ENCODE data around the gene ARL4D. TPM values are rescaled to one million over a fixed set of nuclear protein-coding genes. Genes with fewer than 3 reads are reported as not detected.

Gene ARL4D
- total RNA-seq, 2 experiments from 2014 or later, result 2.2 to 3.4 TPM

- H3K27ac Mint-ChIP-seq, result no peak overlapping the region
- ATAC-seq (no peak), DNase-seq (no peak)
- no peak overlapping the region for H3K4me3 Mint-ChIP-seq
- peaks cover 4% of the 10 kb centered on the region for H3K36me3 Mint-ChIP-seq (ENCODE audit: low read depth)
- peaks cover 36% of the 10 kb centered on the region for H3K4me1 Mint-ChIP-seq (ENCODE audit: low read depth)
- H3K9me3 Mint-ChIP-seq, result no peaks in the 10 kb centered on the region
- ChIA-PET POLR2A (interaction anchor here (0.8 to 8.3 kb wide), 5 partner anchors 12 to 41 kb away, joined by 4 to 155 read pairs (median 8); no protein-coding TSS in a partner anchor), CTCF (interaction anchor here (1.1 to 2.5 kb wide), 6 partner anchors 15 to 127 kb away, joined by 3 to 15 read pairs (median 4); partner anchors contain the start of gene DHX8)
- TF ChIP-seq CTCF (IDR thresholded peaks at IDR 0.05), result no peak
- intact Hi-C loops (cut with micrococcal nuclease), result no loop called here
- H3K27me3 Mint-ChIP-seq, result peaks cover 4% of the 10 kb centered on the region
Observed at GRCh38 chr17:43356999-43357398, 41.8 kb upstream of the ARL4D start.

DNA sequence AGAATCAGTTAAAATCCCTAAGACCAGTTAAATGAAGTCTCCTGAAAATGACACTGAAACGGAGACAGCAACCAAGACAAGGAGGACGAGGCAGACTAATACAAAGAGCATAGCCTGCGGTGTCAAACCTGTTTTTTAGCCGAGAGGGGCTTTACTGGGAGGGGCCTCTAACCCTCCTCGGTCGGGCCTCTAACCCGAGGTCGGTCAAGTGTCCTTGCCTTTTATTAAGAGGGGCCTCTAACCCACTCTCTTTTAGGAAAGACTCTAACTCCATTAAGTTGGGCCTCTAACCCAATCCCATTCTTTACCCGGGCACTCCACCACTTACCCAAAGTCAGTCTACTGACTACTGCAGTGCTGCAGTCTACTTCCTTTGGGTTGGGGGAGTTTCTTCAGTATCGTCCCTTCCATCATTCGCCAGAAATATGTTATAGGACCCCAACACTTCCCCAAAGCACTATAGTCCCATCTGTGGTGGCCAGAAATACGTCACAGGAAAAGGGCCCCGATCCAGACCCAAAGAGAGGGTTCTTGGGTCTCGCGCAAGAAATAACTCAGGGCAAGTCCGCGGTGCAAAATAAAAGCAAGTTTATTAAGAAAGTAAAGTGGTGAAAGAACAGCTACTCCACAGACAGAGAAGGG, 39.2 kb upstream of the ARL4D start:
- Mint-ChIP-seq H3K27ac (peak overlapping the region; percentile 99), H3K27me3 (peaks cover 4% of the 10 kb centered on the region), H3K4me3 (peak overlapping the region; percentile 83), H3K36me3 (ENCODE audit: low read depth) (peaks cover 4% of the 10 kb centered on the region), H3K4me1 (ENCODE audit: low read depth) (peaks cover 36% of the 10 kb centered on the region), H3K9me3 (no peaks in the 10 kb centered on the region)
- no peak for DNase-seq
- ChIA-PET CTCF (interaction anchor here (1.0 to 3.8 kb wide), 5 partner anchors 20 to 124 kb away, joined by 3 to 21 read pairs (median 7); partner anchors contain the start of gene DHX8), POLR2A (interaction anchor here (0.9 to 8.3 kb wide), 9 partner anchors 10 to 124 kb away, joined by 3 to 199 read pairs (median 27); partner anchors contain the start of genes ARL4D and DHX8)
- intact Hi-C loops (cut with micrococcal nuclease), result loop anchor here (1.0 kb wide), 1 partner anchor 9 kb away; no protein-coding TSS in a partner anchor
- no peak for TF ChIP-seq CTCF (IDR thresholded peaks at IDR 0.05)
- no peak for ATAC-seq

DNA sequence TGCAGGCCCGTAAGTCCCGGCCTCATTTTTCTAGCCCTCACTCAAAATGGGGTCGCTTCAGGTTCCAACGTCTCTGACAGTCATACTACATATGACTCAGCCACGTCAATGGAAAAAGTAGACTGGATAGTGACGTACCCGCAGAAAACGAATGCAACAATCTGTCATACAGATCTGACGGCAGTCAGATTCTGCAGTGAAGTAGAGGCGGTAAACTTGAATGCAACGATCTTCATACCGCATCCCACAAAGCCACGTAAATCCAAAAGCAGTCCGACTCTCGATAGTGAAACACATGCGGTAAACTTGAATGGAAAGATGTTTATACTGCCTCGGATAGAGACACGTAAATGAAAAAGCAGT, 38.4 kb upstream of the ARL4D start:
- peak; percentile 91 for DNase-seq
- peak; percentile 48 for ATAC-seq
- ChIA-PET POLR2A (interaction anchor here (0.6 to 8.3 kb wide), 24 partner anchors 10 to 362 kb away, joined by 3 to 199 read pairs (median 8); partner anchors contain the start of genes ARL4D, BRCA1, DHX8 and NBR1), CTCF (interaction anchor here (2.1 to 3.8 kb wide), 3 partner anchors 21 to 123 kb away, joined by 7 to 21 read pairs (median 12); partner anchors contain the start of gene DHX8)
- H3K4me3 Mint-ChIP-seq, result peak overlapping the region; percentile 83
- H3K27me3 Mint-ChIP-seq, result peaks cover 4% of the 10 kb centered on the region
- peaks cover 38% of the 10 kb centered on the region for H3K4me1 Mint-ChIP-seq (ENCODE audit: low read depth)
- intact Hi-C loops (cut with micrococcal nuclease), result loop anchor here (1.0 kb wide), 1 partner anchor 8 kb away; no protein-coding TSS in a partner anchor
- no peak for TF ChIP-seq CTCF (IDR thresholded peaks at IDR 0.05)
- peak overlapping the region; percentile 99 for H3K27ac Mint-ChIP-seq
- peaks cover 4% of the 10 kb centered on the region for H3K36me3 Mint-ChIP-seq (ENCODE audit: low read depth)
- no peaks in the 10 kb centered on the region for H3K9me3 Mint-ChIP-seq

GRCh38 chr17:43360739-43361505, 37.9 kb upstream of the ARL4D start:
- POLR2A ChIA-PET, result interaction anchor here (0.6 to 8.3 kb wide), 28 partner anchors 9 to 362 kb away, joined by 3 to 199 read pairs (median 7); partner anchors contain the start of genes ARL4D, BRCA1, DHX8 and IFI35
- no peak for TF ChIP-seq CTCF (IDR thresholded peaks at IDR 0.05)
- Mint-ChIP-seq H3K9me3 (no peaks in the 10 kb centered on the region), H3K27ac (peak overlapping the region; percentile 99), H3K4me3 (peak overlapping the region; percentile 83), H3K27me3 (peaks cover 4% of the 10 kb centered on the region), H3K36me3 (ENCODE audit: low read depth) (peaks cover 4% of the 10 kb centered on the region), H3K4me1 (ENCODE audit: low read depth) (peaks cover 43% of the 10 kb centered on the region)
- ATAC-seq, result peak; percentile 86
- DNase-seq, result peak; percentile 97
- intact Hi-C loops (cut with micrococcal nuclease), result loop anchor here (1.0 kb wide), 1 partner anchor 7 kb away; no protein-coding TSS in a partner anchor
- CTCF ChIA-PET, result interaction anchor here (2.1 to 3.8 kb wide), 3 partner anchors 22 to 122 kb away, joined by 7 to 21 read pairs (median 12); partner anchors contain the start of gene DHX8

Data from activated CD8-positive, alpha-beta T cell treated with anti-CD3 and anti-CD28 coated beads for 36 hours (primary cell).